Hepatocyte (in vitro differentiated cells): Measurements from ENCODE around the gene YOD1. TPM values are rescaled to one million over a fixed set of nuclear protein-coding genes. Genes with fewer than 3 reads are reported as not detected.

Source experiments
- DNase-seq: peaks from one replicate; pipeline ENCODE4 v3.0.0-alpha.2; 2016; ENCODE audit warnings: low spot score
- H2AFZ ChIP-seq: fragments of 200-600 bp; sonication (generic); 2 replicates; pipeline ENCODE4 v1.6.0; 2016; ENCODE audit warnings: antibody characterized with exemption, mild to moderate bottlenecking
- H3K27ac ChIP-seq: fragments of 200-600 bp; sonication (generic); 2 replicates; pipeline ENCODE4 v1.5.1; 2016; ENCODE audit warnings: mild to moderate bottlenecking
- H3K27me3 ChIP-seq: fragments of 200-600 bp; sonication (generic); 2 replicates; pipeline ENCODE4 v1.6.1; 2016
- H3K36me3 ChIP-seq: fragments of 200-600 bp; sonication (generic); replicated peaks from 2 replicates; pipeline ENCODE4 v1.5.1; 2016; ENCODE audit warnings: low read depth; ENCODE audit not compliant: insufficient read depth
- H3K4me1 ChIP-seq: fragments of 200-600 bp; sonication (generic); 2 replicates; pipeline ENCODE4 v1.5.1; 2016; ENCODE audit warnings: mild to moderate bottlenecking, moderate library complexity; ENCODE audit not compliant: insufficient read depth
- H3K4me2 ChIP-seq: fragments of 200-600 bp; sonication (generic); 2 replicates; pipeline ENCODE4 v1.6.0; 2016
- H3K4me3 ChIP-seq: fragments of 200-600 bp; sonication (generic); 2 replicates; pipeline ENCODE4 v1.5.1; 2016; ENCODE audit warnings: mild to moderate bottlenecking
- H3K79me2 ChIP-seq: fragments of 200-600 bp; sonication (generic); 2 replicates; pipeline ENCODE4 v1.6.0; 2017; ENCODE audit warnings: mild to moderate bottlenecking
- H3K9me2 ChIP-seq: fragments of 200-600 bp; sonication (generic); replicated peaks from 2 replicates; pipeline ENCODE4 v1.6.0; 2017; ENCODE audit warnings: mild to moderate bottlenecking; ENCODE audit not compliant: insufficient read depth
- H3K9me3 ChIP-seq: fragments of 200-600 bp; sonication (generic); 2 replicates; pipeline ENCODE4 v1.5.1; 2016; ENCODE audit warnings: low read depth, mild to moderate bottlenecking
- H4K20me1 ChIP-seq: fragments of 200-600 bp; sonication (generic); 2 replicates; pipeline ENCODE4 v1.6.0; 2016; ENCODE audit warnings: mild to moderate bottlenecking; ENCODE audit not compliant: insufficient read depth, poor library complexity, severe bottlenecking
- CTCF ChIP-seq: fragments of 200-600 bp; sonication (generic); IDR thresholded peaks from 2 replicates; pipeline ENCODE4 v1.5.1; 2016; ENCODE audit warnings: antibody characterized with exemption, mild to moderate bottlenecking; ENCODE audit not compliant: poor library complexity
- EZH2 ChIP-seq: fragments of 200-600 bp; sonication (generic); IDR thresholded peaks from 2 replicates; pipeline ENCODE4 v1.6.1; 2016; ENCODE audit warnings: antibody characterized with exemption, mild to moderate bottlenecking, borderline replicate concordance
- EZH2phosphoT487 ChIP-seq: fragments of 200-600 bp; sonication (generic); IDR thresholded peaks from one replicate; pipeline ENCODE4 v1.6.1; 2018; ENCODE audit warnings: antibody characterized with exemption, mild to moderate bottlenecking, low read depth, moderate library complexity; ENCODE audit not compliant: unreplicated experiment, severe bottlenecking
- WGBS: methylation state at CpG from one replicate; pipeline ENCODE4 v1.1.6; 2016; ENCODE audit warnings: low lambda C conversion rate; ENCODE audit errors: missing lambda C conversion rate; 5-methylcytosine and 5-hydroxymethylcytosine counted together
- polyA plus RNA-seq: library from polyadenylated mRNA; unstranded; fragments of >200 nt; fragmentation: Nextera tagmentation; extraction: Ambion mirVana; gene quantifications from 2 replicates; pipeline ENCODE4 v1.2.1, GENCODE V29; 2016
- total RNA-seq: library from RNA; depleted of rRNA; stranded (reverse); fragments of >200 nt; gene quantifications from 2 replicates; pipeline ENCODE4 v1.2.3, GENCODE V29; 2014

The YOD1 gene
- total and polyA plus RNA-seq, 2 experiments from 2014 or later, result 4.5 to 25.7 TPM

- no peaks in the 10 kb centered on the region for H3K27me3 ChIP-seq
- H3K4me2 ChIP-seq, result no peak overlapping the region
- no peaks in the 10 kb centered on the region for H4K20me1 ChIP-seq
- H3K4me1 ChIP-seq, result peaks cover 28% of the 10 kb centered on the region
- DNase-seq, result no peak
- TF ChIP-seq CTCF (no peak), EZH2 (no peak), EZH2phosphoT487 (no peak)
- H3K79me2 ChIP-seq, result no peaks in the 10 kb centered on the region
- H3K9me3 ChIP-seq, result no peaks in the 10 kb centered on the region
- H3K4me3 ChIP-seq, result no peak overlapping the region
- H3K27ac ChIP-seq, result no peak overlapping the region
- no peaks in the 10 kb centered on the region for H3K36me3 ChIP-seq
- WGBS, result 94% methylated on average over 4 of the region's 4 CpGs
- H2AFZ ChIP-seq, result no peak overlapping the region
- H3K9me2 ChIP-seq, result no peaks in the 10 kb centered on the region
These were observed 40.3 kb upstream of the YOD1 start for GRCh38 chr1:207091200-207091908.

GRCh38 chr1:207089627-207090355 lies 38.8 kb upstream of the YOD1 start:
- H3K27ac ChIP-seq, result peak overlapping the region; percentile 86
- no peaks in the 10 kb centered on the region for H3K27me3 ChIP-seq
- TF ChIP-seq EZH2phosphoT487 (no peak), CTCF (no peak), EZH2 (no peak)
- no peaks in the 10 kb centered on the region for H3K9me3 ChIP-seq
- peaks cover 34% of the 10 kb centered on the region for H3K4me1 ChIP-seq
- no peaks in the 10 kb centered on the region for H3K36me3 ChIP-seq
- H2AFZ ChIP-seq, result peak overlapping the region; percentile 8
- DNase-seq, result no peak
- H3K9me2 ChIP-seq, result no peaks in the 10 kb centered on the region
- H3K79me2 ChIP-seq, result no peaks in the 10 kb centered on the region
- peak overlapping the region; percentile 6 for H3K4me3 ChIP-seq
- 94% methylated on average over 17 of the region's 17 CpGs for WGBS
- no peaks in the 10 kb centered on the region for H4K20me1 ChIP-seq
- peak overlapping the region; percentile 21 for H3K4me2 ChIP-seq

- Histone ChIP-seq H3K27ac (peak within 1 kb of the TSS; percentile 86), H3K4me3 (peak within 1 kb of the TSS; percentile 6), H3K4me1 (peaks cover 38% of the 10 kb centered on the region), H3K79me2 (no peaks in the 10 kb centered on the region), H3K9me3 (no peaks in the 10 kb centered on the region), H3K4me2 (peak within 1 kb of the TSS; percentile 21), H3K36me3 (no peaks in the 10 kb centered on the region), H3K9me2 (no peaks in the 10 kb centered on the region), H4K20me1 (no peaks in the 10 kb centered on the region), H2AFZ (peak within 1 kb of the TSS; percentile 8), H3K27me3 (no peaks in the 10 kb centered on the region)
- TF ChIP-seq EZH2, result no peak
- no peak for TF ChIP-seq CTCF
- TF ChIP-seq EZH2phosphoT487, result no peak
- DNase-seq, result peak; percentile 59
- WGBS, result 50% methylated on average over 9 of the region's 9 CpGs
These were observed 38.0 kb upstream of the YOD1 start, which contains the start of gene C4BPB for GRCh38 chr1:207088701-207089626. C4BPB (plus strand) TSS chr1:207088860; CDS start chr1:207089532, 672 bp downstream.
